ENCODE data around the gene ANGPTL2.

Gene ANGPTL2

DNA sequence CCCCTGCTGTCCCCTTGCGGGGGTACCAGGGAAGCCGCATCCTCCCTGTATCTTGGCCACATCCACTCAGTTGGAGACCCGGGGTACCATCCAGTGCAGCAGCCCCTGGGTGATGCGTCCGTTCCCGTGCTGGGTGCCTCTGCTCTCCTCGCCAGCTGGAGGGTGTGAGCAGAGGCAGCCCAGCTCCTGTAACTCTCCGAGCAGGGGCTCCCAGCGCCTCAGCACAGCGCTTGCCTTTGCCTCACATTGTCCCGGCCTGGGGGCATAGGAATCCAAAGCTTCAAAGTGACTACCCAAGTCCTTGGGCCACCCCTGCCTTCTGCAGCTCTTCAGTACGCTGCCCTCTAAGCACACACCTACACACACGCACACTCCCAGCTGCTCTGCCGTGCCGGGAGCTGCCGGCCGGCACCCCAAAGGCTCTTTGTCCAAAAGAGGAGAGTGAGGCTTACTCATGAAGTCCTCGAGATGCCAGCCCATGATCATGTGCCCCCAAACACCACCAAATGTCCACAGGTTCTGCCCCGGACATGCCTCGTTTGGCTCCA lies 733 bp downstream of the ANGPTL2 start:
- no peaks in the 10 kb centered on the region for H3K9me3 Mint-ChIP-seq
- H3K4me1 Mint-ChIP-seq (ENCODE audit: low read depth): peaks cover 5% of the 10 kb centered on the region
- no peak overlapping the region for H3K4me3 Mint-ChIP-seq
- peaks cover 36% of the 10 kb centered on the region for H3K27me3 Mint-ChIP-seq
- H3K27ac Mint-ChIP-seq: no peak overlapping the region
- no peaks in the 10 kb centered on the region for H3K36me3 Mint-ChIP-seq (ENCODE audit: low read depth)

DNA sequence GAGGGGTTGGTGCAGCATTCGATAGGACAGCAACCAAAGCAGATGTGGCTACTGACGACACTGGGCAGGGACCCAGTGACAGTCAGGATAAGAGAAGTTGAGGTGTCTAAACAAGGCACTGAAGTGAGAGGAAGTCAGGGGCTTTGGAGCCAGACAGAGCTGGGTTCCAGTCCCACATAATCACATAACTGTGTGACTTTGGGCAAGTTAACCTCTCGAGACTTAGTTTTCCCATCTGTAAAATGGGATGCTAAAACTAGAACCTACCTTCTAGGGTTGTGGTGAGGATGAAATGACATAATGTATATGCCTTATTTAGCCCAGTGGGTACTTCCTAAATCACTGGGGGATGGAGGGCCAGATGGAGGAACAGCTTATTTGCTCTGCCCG lies 3.1 kb downstream of the ANGPTL2 start:
- Mint-ChIP-seq H3K27me3 (peaks cover 29% of the 10 kb centered on the region), H3K36me3 (ENCODE audit: low read depth) (no peaks in the 10 kb centered on the region), H3K27ac (no peak overlapping the region), H3K4me1 (ENCODE audit: low read depth) (peaks cover 13% of the 10 kb centered on the region), H3K9me3 (no peaks in the 10 kb centered on the region), H3K4me3 (no peak overlapping the region)

DNA sequence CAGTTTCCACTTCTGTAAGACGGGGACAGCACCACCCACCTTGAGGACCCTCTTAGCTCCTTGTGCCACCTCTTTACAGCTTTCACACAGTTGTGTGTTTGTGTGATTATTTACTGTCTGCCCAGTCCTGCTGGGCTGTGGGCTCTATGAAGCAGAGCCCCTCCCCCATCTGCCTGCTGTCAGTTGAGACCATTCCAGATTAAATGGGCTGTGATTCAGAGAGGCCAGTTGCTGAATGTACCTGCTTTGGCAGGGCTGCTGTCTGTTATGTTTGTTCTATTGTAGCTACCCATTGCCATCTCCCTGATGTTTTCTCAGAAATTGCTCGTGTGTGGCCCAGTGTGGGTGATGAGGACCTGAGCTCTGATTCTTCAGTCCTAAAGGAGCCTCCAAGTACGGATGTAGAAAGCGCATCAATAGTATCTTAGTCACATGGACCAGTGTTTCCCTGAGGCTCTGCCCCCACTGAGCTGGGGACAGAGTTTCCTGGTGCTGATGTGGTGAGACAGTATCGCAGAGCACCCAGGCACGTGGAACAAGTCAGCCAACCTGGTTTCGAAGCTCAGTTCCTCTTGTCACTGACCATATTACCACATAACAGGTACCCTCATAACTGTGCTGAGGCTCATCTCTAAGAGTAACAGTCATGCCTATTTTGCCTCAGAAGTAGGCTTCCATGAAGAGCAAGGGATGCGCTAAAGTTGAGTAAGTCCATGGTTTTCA lies 3.7 kb downstream of the ANGPTL2 start:
- Mint-ChIP-seq H3K27me3 (peaks cover 27% of the 10 kb centered on the region), H3K27ac (no peak overlapping the region), H3K9me3 (no peaks in the 10 kb centered on the region), H3K4me3 (no peak overlapping the region), H3K36me3 (ENCODE audit: low read depth) (no peaks in the 10 kb centered on the region), H3K4me1 (ENCODE audit: low read depth) (peaks cover 13% of the 10 kb centered on the region)

DNA sequence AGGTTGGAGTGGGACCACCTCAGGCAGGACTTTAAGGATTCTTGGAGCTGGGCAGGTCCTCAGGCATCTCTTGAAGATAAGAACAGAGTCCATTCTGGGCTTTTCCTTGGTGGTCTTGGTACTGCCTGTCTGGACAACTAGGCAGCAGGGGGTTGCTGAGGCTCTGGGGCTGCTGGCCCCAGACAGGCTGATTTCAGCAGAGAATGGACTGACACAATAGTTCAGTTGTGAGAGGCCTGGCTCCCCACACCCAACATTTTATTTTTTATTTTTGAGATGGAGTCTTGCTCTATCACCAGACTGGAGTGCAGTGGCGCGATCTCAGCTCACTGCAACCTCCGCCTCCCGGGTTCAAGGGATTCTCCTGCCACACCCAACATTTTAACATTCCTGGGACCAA lies 4.6 kb downstream of the ANGPTL2 start:
- H3K4me1 Mint-ChIP-seq (ENCODE audit: low read depth): peaks cover 13% of the 10 kb centered on the region
- H3K4me3 Mint-ChIP-seq: no peak overlapping the region
- peaks cover 18% of the 10 kb centered on the region for H3K27me3 Mint-ChIP-seq

DNA sequence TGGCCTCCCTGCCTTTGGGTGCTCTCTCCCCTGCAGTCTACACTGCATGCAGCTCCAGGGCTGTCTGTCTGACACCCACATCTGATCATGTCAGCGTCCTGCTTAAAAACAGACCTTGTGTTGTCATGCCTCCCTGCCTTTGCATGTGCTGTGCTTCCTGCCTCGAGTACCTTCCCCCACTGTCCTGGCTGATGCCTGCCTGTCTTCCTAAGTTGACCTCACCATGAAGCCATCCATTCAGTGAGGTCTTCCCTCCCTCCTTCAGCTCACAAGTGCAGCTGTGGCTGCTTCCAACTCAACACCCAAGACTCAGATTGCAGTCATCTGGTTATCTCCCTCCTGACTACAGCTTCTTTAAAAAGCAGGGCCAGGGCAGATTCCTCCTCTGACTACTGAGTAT lies 5.5 kb downstream of the ANGPTL2 start:
- peaks cover 13% of the 10 kb centered on the region for H3K4me1 Mint-ChIP-seq (ENCODE audit: low read depth)
- H3K36me3 Mint-ChIP-seq (ENCODE audit: low read depth): no peaks in the 10 kb centered on the region
- no peaks in the 10 kb centered on the region for H3K9me3 Mint-ChIP-seq
- H3K27ac Mint-ChIP-seq: no peak overlapping the region
- H3K27me3 Mint-ChIP-seq: peaks cover 13% of the 10 kb centered on the region
- H3K4me3 Mint-ChIP-seq: no peak overlapping the region

More for the DNA sequence above, 4.6 kb downstream of the ANGPTL2 start:
- Mint-ChIP-seq H3K9me3 (no peaks in the 10 kb centered on the region), H3K36me3 (ENCODE audit: low read depth) (no peaks in the 10 kb centered on the region), H3K27ac (no peak overlapping the region)

DNA sequence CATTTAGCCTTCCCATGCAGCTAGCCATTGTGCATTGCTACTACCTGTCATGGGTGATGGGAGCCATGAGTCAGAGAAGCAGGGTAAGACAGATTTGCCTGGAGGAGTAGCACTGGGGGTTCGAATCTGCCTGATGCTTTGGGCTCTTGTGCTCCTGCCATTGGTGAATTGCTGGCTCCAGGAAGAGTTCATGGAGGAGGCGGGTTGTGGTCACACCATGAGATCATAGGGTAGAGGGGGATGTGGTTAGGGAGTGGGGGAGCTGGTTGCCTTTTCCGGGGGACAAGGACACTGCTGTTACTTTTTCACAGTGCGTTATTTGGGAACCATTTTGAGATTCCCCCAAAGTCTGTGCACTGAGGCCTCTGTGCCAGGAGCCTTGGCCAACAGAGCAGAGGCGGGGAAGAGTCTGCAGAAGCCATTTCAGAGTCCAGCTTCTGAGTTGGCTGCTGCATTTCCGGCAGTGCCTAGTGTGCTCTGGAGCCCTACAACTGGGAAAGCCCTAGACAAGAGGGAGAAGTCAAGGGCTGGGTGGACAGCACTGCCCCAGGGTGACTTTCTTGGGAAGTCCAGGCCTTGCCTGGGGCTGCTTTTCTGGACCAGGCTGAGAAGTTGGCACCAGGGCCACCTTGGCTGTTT lies 6.2 kb downstream of the ANGPTL2 start:
- H3K36me3 Mint-ChIP-seq (ENCODE audit: low read depth): no peaks in the 10 kb centered on the region
- no peak overlapping the region for H3K4me3 Mint-ChIP-seq
- H3K27ac Mint-ChIP-seq: no peak overlapping the region
- H3K9me3 Mint-ChIP-seq: no peaks in the 10 kb centered on the region
- H3K4me1 Mint-ChIP-seq (ENCODE audit: low read depth): peaks cover 13% of the 10 kb centered on the region
- H3K27me3 Mint-ChIP-seq: peaks cover 5% of the 10 kb centered on the region

DNA sequence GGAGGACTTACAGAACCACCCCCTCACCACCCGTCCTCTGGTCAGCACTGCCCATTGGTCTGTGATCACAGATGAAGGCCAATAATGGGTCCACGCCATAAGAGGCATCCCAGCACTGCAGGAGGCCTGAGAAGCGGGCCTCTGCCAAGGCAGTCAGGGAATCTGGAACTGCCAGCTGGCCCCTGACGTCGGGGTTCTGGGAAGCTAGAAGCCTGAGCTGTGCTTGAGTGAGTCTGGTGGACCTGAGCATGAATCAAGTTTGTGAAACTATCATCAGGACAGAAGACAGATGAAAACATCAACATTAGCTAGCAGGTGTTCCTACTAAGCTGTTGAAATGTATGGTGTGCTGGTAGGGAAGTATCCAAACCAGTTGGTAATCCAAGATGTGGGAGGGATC lies 7.8 kb downstream of the ANGPTL2 start:
- Mint-ChIP-seq H3K9me3 (no peaks in the 10 kb centered on the region), H3K27me3 (no peaks in the 10 kb centered on the region), H3K27ac (no peak overlapping the region), H3K4me1 (ENCODE audit: low read depth) (peaks cover 13% of the 10 kb centered on the region), H3K36me3 (ENCODE audit: low read depth) (no peaks in the 10 kb centered on the region), H3K4me3 (no peak overlapping the region)

DNA sequence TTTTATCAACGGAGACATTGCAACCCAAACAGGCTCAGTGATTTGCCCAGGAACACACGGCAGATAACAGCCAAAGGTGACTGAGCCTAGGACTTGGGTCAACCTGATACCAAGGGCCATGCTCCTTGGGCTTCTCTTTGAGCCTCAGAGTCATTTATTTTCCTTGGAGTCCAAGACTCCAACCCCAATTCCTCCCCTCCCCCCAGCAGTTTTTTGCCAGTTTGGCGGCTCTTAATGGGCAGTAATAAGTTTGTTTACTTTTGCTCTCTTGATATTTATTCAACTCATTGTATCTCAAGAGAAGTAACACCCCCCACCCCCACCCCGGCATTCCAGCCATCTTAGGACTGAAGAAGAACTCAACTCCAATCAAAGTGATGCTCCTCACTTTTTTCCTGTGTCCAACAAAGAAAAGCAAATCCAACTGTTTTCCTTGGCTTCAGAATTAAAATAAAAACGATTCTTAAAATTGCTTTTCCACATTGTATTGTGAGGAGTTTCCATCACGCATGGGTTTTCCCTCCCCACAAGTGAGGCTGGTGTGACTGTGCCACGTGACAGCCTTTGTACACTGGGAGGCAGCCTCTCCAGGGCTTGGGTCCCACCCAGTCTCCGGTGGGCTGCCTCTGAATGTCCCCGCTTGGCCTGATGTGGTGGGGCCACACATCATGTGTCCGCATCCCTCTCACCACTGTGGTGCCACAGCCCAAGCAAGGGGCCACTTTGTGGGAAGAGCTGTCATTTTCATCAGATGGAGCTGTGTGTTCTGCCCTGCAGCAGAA lies 9.1 kb downstream of the ANGPTL2 start:
- no peaks in the 10 kb centered on the region for H3K9me3 Mint-ChIP-seq
- no peak overlapping the region for H3K27ac Mint-ChIP-seq
- H3K27me3 Mint-ChIP-seq: no peaks in the 10 kb centered on the region
- no peak overlapping the region for H3K4me3 Mint-ChIP-seq
- H3K36me3 Mint-ChIP-seq (ENCODE audit: low read depth): no peaks in the 10 kb centered on the region
- peaks cover 13% of the 10 kb centered on the region for H3K4me1 Mint-ChIP-seq (ENCODE audit: low read depth)

DNA sequence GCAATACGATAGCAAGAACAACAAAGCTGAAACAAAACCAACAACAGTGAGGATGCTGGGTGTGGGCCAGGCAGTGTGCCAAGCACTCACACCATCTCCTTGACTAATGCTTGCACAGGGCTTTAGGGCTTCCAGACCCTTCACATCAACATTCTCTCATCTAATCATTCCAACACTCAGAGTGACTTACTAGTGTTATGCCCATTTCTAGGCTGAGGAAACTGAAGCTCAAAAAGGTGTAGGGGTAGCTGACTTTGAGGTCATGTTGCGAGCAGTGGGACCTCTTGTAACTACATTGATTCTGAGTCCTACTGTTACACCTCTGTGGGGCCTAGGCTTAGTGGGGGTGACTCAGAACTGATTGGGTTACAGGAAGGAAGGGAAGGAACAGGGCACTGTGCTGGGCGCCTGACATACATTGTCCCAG lies 9.7 kb downstream of the ANGPTL2 start:
- Mint-ChIP-seq H3K27ac (no peak overlapping the region), H3K4me3 (no peak overlapping the region), H3K36me3 (ENCODE audit: low read depth) (no peaks in the 10 kb centered on the region), H3K4me1 (ENCODE audit: low read depth) (peaks cover 13% of the 10 kb centered on the region), H3K9me3 (no peaks in the 10 kb centered on the region), H3K27me3 (no peaks in the 10 kb centered on the region)

DNA sequence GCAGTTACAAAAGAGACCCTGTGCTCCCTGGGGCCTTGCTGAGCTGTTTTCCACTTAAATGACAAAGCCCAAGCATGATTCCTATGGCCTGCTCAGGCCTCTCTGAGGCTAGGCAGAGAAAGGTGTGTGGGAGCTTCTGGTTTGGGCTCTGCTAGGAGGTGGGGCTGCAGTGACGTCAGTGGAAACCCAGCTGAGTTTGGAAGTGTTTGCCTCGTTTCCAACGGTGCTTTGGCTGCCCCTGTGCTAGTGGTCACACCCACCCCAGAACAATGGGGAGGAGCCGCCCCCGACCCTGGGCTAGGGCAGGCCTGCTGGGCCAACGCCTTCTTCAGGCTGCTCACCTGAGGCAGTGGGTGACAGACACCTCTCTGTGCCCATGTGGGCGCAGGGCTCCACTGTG lies 10.4 kb downstream of the ANGPTL2 start:
- Mint-ChIP-seq H3K4me3 (no peak overlapping the region), H3K27me3 (no peaks in the 10 kb centered on the region), H3K36me3 (ENCODE audit: low read depth) (no peaks in the 10 kb centered on the region), H3K4me1 (ENCODE audit: low read depth) (peaks cover 12% of the 10 kb centered on the region), H3K27ac (no peak overlapping the region), H3K9me3 (no peaks in the 10 kb centered on the region)

DNA sequence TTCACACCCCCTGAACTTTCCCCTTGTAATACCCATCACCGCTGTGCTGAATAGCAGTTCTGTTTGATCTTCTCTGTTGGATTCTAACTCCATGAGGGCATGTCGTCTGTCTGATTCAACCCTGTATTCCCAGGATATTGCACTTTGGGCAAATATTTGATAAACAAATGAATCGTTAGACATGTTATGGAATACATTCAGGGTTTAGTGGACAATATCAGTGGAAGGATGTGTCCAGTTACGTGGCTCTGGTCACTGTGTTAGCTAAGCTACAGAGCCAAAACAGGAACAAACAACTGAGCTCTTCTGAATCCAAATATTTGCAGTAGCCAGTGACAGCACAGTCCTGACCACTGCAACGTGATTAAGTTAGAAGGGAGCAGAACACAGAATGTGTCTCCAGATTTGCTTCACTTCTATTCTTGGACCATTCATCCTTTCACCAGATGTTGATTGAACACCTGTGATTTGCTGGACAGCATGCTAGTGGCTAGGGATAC lies 13.2 kb downstream of the ANGPTL2 start:
- H3K36me3 Mint-ChIP-seq (ENCODE audit: low read depth): no peaks in the 10 kb centered on the region
- H3K27me3 Mint-ChIP-seq: no peaks in the 10 kb centered on the region
- no peaks in the 10 kb centered on the region for H3K4me1 Mint-ChIP-seq (ENCODE audit: low read depth)
- H3K4me3 Mint-ChIP-seq: no peak overlapping the region
- H3K9me3 Mint-ChIP-seq: no peaks in the 10 kb centered on the region
- H3K27ac Mint-ChIP-seq: no peak overlapping the region

DNA sequence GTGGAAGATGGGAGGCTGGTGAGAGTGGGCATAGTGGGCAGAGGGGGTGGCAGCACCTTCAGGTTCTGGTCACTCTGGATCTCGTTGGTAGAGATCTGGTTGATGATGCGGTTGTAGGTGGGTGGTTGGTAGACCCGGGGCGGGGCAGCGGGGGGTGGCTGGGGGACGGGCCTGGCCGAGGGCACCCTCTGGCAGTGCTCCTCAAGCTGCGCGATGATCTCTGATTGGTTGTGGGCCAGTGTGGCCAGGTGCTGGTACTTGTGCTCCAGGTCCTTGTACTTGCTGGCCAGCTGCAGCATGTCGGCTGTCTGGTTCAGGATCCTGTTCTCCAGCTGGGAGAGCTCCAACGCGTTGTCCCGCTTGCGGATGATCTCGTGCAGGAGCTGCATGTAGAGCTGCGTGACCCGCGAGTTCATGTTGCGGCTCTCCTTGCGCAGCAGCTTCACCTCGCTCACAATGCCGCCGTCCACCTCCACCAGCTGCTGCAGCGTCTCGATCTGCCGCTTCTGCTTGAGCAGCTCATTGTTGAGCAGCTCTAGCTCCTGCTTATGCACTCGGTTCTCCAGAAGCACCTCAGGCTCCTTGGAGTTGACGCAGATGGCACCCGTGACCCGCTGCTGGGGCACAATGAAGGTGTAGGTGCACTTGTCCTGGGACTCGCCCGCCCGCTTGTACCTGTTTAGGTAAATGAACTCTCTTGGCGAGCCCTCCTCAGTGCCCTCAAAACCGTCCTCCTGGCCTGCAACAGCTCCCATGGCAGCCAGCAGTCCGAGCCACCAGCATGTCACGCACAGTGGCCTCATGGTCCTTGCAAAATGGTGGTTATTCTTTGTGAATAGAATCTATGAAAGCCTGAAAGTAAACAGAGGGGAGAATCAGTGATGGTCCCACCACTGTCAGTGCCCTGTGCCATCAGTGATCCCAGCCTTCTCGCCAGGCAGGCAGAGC lies 14.2 kb downstream of the ANGPTL2 start:
- Mint-ChIP-seq H3K4me1 (ENCODE audit: low read depth) (no peaks in the 10 kb centered on the region), H3K36me3 (ENCODE audit: low read depth) (no peaks in the 10 kb centered on the region), H3K27ac (no peak overlapping the region), H3K9me3 (no peaks in the 10 kb centered on the region), H3K4me3 (no peak overlapping the region), H3K27me3 (no peaks in the 10 kb centered on the region)

DNA sequence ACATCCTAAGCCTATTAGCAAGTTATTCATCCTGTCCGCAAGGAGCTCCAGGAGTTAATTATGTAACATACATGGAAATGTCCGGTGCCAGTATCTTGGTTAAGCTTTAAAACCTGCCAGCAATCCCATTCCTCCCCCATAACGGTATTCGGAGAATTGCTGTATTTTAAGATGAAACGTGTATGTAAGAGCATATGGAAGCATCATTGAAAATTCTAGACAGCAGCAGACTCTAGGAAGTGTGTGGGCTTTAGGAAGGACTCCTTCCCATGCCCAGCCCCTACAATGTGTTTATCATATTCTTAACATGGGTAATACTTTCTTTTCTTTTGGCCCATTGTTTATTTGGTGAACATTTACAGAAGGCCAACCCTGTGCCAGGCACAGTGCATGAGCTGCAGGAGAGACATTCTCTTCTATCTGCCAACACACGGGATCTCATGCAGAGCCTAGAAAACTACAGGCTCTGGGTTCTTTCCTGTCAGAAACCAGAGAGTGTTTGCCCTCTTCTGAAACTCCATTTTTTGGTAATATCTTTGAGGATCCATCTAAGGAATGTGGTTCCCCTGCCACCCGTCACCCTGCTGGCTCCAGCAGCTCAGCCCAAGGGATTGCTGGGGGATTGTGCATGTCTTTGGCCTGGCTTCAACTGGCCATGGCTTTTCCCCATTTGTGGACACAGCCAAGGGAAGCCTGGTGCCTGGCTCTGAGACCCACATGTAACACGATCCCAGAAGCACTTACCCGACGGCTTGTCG lies 15.1 kb downstream of the ANGPTL2 start:
- H3K9me3 Mint-ChIP-seq: no peaks in the 10 kb centered on the region
- H3K27me3 Mint-ChIP-seq: no peaks in the 10 kb centered on the region
- no peaks in the 10 kb centered on the region for H3K36me3 Mint-ChIP-seq (ENCODE audit: low read depth)

DNA sequence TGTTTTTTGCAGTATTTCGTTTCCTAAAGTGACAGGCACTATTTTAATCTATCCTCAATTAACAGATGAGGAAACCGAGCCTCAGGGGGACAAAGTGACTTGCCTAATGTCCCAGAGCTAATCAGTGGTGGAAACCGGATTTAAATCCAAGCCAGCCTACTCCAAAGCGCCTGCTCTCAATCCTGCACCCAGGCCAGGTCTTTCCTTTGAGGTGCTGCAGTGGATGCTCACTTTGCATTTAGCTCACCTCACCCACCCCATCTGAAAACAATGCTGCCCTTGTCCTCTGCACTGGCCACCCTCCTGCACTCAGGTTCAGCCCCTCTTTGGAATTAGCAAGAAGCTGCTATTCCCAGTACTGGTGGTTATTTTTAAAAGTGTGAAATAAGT lies 16.0 kb downstream of the ANGPTL2 start:
- Mint-ChIP-seq H3K36me3 (ENCODE audit: low read depth) (no peaks in the 10 kb centered on the region), H3K27me3 (no peaks in the 10 kb centered on the region), H3K4me3 (no peak overlapping the region), H3K27ac (no peak overlapping the region), H3K4me1 (ENCODE audit: low read depth) (no peaks in the 10 kb centered on the region), H3K9me3 (no peaks in the 10 kb centered on the region)

More for the DNA sequence above, 15.1 kb downstream of the ANGPTL2 start:
- no peak overlapping the region for H3K27ac Mint-ChIP-seq
- no peak overlapping the region for H3K4me3 Mint-ChIP-seq
- no peaks in the 10 kb centered on the region for H3K4me1 Mint-ChIP-seq (ENCODE audit: low read depth)
